Glomerular visceral epithelial cell (primary cell): ENCODE measurements around the gene PRUNE2.
A peak's percentile ranks its signal among the peaks of the same experiment; 100 is the strongest.
"Not testable (repeated sequence)": the region's sequence is repeated elsewhere in the genome, so short reads cannot be mapped to it uniquely, and the experiment has no call there.

Experiments used
- DNase-seq: peaks from one replicate; pipeline ENCODE4 v3.0.0-alpha.2; 2016; ENCODE audit errors: extremely low spot score

The PRUNE2 gene

GRCh38 chr9:76873056-76873792 is 32.7 kb downstream of the PRUNE2 start:
- no peak for DNase-seq

GRCh38 chr9:76868897-76869296 is 37.0 kb downstream of the PRUNE2 start:
- DNase-seq, result no peak

- DNase-seq, result peak; percentile 79
These were observed 39.2 kb downstream of the PRUNE2 start for GRCh38 chr9:76866689-76867088.

GRCh38 chr9:76863832-76864231 is 42.1 kb downstream of the PRUNE2 start:
- DNase-seq, result no peak

GRCh38 chr9:76859860-76860259 is 46.1 kb downstream of the PRUNE2 start:
- DNase-seq, result no peak

GRCh38 chr9:76858248-76858647 is 47.7 kb downstream of the PRUNE2 start:
- DNase-seq, result not testable (repeated sequence)

- no peak for DNase-seq
These were observed 49.9 kb downstream of the PRUNE2 start for GRCh38 chr9:76856016-76856415.

- DNase-seq, result no peak
These were observed 50.9 kb downstream of the PRUNE2 start for GRCh38 chr9:76855015-76855414.

- no peak for DNase-seq
These were observed 53.9 kb downstream of the PRUNE2 start for GRCh38 chr9:76852026-76852425.

GRCh38 chr9:76846297-76846696 is 59.6 kb downstream of the PRUNE2 start:
- DNase-seq, result no peak

GRCh38 chr9:76845254-76845653 is 60.7 kb downstream of the PRUNE2 start:
- no peak for DNase-seq

- peak; percentile 31 for DNase-seq
These were observed 70.2 kb downstream of the PRUNE2 start for GRCh38 chr9:76835571-76836283.

- no peak for DNase-seq
These were observed 77.5 kb downstream of the PRUNE2 start for GRCh38 chr9:76828447-76828846.

- DNase-seq, result no peak
These were observed 78.4 kb downstream of the PRUNE2 start for GRCh38 chr9:76827296-76828080.

- DNase-seq, result no peak
These were observed 85.5 kb downstream of the PRUNE2 start for GRCh38 chr9:76820431-76820830.

- peak; percentile 93 for DNase-seq
These were observed 87.6 kb downstream of the PRUNE2 start for GRCh38 chr9:76818271-76818670.

GRCh38 chr9:76817489-76817888 is 88.4 kb downstream of the PRUNE2 start:
- peak; percentile 15 for DNase-seq

- no peak for DNase-seq
These were observed 93.3 kb downstream of the PRUNE2 start for GRCh38 chr9:76812591-76812990.

GRCh38 chr9:76810377-76810957 is 95.4 kb downstream of the PRUNE2 start:
- DNase-seq, result peak; percentile 61

GRCh38 chr9:76808636-76809035 is 97.3 kb downstream of the PRUNE2 start:
- no peak for DNase-seq

- DNase-seq, result no peak
These were observed 102.2 kb downstream of the PRUNE2 start for GRCh38 chr9:76803762-76804161.

- no peak for DNase-seq
These were observed 102.8 kb downstream of the PRUNE2 start for GRCh38 chr9:76803083-76803482.
